Measurements from ENCODE around the gene RALGPS1.

DNA sequence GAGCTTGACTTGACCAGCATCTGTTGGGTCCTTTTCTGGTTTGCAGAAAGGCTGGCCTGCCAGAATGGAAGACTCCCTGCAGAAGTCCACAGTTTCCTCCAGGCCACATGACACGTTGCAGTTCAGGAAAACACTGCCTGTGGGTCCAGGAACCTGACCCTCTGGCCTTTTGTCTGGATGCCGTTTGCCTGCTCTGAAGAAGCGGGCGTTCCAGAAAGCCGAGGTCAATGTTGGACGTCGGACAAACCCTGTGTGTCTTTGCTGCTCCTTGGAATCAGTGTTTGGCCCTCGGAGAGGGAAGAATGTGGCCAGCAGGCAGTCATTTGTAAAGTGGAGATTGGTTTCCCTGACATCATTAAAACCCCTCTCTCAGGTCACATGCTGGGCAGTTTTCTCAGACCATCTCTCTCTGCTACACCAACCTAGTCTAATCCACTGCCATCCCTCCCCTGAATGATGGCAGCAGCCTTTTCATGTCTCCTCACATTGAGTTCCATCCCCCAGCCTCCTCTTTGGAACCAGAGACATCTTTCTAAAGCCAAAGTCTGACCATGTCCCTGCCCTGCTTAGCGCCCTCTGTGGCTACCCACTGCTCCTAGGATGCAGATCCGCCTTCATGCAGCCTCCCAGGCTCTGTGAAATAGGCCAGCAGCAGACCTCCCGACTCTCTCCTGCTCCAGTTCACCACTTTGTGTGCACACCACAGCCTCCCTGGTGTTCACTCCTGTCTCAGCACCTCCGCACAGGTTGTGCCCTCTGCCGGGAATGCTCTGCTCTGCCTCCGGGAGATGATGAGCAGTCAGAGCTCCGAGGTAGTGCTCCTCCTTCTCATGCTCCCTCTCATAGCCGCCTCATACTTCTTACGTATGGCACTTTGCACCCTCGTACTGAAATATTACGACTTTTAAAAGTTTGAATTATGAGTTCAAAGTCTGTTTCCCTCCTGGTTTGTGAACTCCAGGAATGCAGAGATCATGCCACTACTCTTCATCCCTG, 75.6 kb downstream of the RALGPS1 start:
- TF ChIP-seq, protein P1, sequence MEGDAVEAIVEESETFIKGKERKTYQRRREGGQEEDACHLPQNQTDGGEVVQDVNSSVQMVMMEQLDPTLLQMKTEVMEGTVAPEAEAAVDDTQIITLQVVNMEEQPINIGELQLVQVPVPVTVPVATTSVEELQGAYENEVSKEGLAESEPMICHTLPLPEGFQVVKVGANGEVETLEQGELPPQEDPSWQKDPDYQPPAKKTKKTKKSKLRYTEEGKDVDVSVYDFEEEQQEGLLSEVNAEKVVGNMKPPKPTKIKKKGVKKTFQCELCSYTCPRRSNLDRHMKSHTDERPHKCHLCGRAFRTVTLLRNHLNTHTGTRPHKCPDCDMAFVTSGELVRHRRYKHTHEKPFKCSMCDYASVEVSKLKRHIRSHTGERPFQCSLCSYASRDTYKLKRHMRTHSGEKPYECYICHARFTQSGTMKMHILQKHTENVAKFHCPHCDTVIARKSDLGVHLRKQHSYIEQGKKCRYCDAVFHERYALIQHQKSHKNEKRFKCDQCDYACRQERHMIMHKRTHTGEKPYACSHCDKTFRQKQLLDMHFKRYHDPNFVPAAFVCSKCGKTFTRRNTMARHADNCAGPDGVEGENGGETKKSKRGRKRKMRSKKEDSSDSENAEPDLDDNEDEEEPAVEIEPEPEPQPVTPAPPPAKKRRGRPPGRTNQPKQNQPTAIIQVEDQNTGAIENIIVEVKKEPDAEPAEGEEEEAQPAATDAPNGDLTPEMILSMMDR (IDR thresholded peaks at IDR 0.05; ENCODE audit: low read depth, low read length), result no peak
- no peak for TF ChIP-seq EZH2phosphoT487 (IDR thresholded peaks at IDR 0.05; ENCODE audit: low read depth)

All from OCI-LY3 (cell line).